VCaP (cell line): ENCODE data around the gene CDH6.

Experiments used
- H3K27ac ChIP-seq: fragments of 450-650 bp; 2 replicates; pipeline ENCODE4 v1.5.1; 2017
- TF ChIP-seq, protein P1 (sequence below): fragments of 450-650 bp; conservative IDR thresholded peaks from 2 replicates; pipeline ENCODE4 v1.5.1; 2017; ENCODE audit warnings: mild to moderate bottlenecking, moderate library complexity

CDH6 gene

DNA sequence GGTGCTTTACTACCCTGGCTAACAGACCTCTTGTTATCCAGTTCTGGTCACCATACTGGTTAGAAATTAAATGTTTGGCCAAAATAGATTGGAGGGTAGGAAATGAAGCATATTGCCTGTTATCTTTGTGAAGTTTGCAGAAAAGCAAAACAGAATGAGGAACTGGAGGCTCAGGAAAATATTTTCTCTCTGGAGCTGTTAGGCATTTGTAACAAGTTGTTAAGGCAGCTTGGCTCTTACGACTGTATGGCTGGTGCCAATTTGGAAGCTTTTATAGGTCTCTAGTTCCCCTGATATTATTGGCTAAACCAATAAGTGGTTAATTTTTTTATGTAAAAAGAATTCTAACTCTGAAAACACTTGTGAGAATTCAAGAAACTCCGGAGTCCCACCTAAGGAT, 35.8 kb downstream of the CDH6 start:
- TF ChIP-seq, protein P1, sequence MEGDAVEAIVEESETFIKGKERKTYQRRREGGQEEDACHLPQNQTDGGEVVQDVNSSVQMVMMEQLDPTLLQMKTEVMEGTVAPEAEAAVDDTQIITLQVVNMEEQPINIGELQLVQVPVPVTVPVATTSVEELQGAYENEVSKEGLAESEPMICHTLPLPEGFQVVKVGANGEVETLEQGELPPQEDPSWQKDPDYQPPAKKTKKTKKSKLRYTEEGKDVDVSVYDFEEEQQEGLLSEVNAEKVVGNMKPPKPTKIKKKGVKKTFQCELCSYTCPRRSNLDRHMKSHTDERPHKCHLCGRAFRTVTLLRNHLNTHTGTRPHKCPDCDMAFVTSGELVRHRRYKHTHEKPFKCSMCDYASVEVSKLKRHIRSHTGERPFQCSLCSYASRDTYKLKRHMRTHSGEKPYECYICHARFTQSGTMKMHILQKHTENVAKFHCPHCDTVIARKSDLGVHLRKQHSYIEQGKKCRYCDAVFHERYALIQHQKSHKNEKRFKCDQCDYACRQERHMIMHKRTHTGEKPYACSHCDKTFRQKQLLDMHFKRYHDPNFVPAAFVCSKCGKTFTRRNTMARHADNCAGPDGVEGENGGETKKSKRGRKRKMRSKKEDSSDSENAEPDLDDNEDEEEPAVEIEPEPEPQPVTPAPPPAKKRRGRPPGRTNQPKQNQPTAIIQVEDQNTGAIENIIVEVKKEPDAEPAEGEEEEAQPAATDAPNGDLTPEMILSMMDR: no peak
- no peak overlapping the region for H3K27ac ChIP-seq

DNA sequence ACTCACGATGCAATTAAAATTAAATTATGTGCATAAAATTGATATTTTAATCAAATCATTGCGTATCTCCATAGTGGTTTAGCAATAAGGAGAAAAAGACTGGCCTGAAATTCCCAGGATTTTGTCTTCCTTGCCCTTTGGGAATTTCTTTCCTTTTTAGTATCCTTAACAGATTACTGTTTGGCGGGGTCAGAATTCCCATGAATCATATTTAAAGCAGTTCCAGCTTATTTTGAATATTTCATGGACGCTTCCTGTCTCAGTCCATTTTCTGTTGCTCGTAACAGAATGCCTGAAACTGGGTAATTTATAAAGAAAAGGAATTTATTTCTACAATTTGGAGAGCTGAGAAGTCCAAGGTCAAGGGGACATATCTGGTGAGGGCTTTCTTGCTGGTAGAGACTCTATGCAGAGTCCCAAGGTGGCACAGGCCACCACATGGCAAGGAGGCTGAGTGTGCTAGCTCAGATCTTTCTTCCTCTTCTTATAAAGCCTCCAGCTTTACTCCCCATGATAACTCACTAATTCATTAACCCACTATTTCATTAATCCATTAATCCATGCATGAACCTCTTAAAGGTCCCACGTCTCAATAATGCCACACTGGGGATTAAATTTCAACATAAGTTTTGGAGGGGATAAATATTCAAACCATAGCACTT, 37.8 kb downstream of the CDH6 start:
- no peak overlapping the region for H3K27ac ChIP-seq

DNA sequence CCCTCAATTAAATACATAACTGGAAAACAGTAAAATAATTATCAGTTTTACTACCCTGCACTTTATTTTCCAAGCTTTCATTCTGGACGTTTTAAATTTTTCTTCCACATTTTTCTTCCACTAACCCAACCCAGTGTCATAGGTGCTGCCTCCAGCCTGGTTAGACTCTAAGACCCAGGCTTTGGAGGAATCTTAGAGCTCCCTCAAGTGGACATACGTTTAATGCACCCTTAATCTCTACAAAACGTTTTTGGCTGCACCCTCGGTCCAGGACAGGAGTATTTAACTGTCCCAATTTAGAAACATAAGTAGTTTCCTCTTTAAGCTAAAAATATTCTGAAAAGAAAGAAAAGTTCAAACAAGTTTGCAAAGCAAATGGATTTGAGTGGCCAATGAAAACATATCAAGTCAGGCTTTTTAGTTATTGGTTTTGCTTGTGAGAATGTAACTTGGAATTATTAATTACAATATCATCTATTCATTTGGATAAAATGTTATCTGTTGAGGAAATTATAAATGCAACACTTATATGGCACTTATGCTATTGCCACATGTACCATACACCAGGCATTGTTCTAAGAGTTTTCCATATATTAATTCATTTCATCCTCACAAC, 38.9 kb downstream of the CDH6 start:
- no peak overlapping the region for H3K27ac ChIP-seq

More for the DNA sequence above, 37.8 kb downstream of the CDH6 start:
- TF ChIP-seq, protein P1: no peak

DNA sequence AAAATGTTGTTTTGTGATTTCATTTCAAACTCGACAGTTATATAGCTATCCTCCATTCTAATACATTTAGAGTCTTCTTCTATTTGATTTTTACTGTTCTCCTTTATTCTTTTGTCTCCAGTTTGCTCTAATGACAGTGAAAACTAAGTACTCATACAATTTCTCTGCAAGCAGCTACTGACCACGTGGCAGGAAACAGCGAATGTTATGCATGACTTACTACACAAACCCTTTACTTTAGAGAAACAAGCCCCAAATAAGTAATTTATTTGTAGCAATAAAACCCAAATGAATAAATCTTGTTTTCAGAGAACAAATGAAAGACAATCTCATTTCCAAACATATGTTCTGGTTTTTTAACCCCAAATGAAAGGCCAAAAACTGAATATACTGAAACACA, 41.9 kb downstream of the CDH6 start:
- no peak overlapping the region for H3K27ac ChIP-seq
- TF ChIP-seq, protein P1: no peak

More for the DNA sequence above, 38.9 kb downstream of the CDH6 start:
- TF ChIP-seq, protein P1: peak; percentile 90

DNA sequence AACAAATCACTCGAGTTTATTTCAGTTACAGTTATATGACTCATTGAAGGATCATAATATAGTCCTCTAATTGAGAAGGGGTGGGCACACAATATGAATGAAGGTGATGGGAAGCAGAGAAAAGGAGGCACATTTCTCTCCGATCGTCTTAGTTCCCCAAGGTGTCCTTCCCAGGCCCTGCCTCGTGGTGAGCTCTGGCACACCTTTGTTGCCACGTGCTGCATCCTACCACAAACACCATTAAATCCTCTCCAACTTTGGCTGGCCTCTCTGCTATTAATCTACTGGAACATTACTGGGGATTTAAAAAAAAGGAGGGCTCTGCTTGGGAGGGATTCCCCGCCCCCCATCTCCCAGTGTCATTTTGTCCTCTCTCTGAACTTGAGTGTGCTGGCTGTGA, 42.9 kb downstream of the CDH6 start:
- TF ChIP-seq, protein P1: no peak
- no peak overlapping the region for H3K27ac ChIP-seq

DNA sequence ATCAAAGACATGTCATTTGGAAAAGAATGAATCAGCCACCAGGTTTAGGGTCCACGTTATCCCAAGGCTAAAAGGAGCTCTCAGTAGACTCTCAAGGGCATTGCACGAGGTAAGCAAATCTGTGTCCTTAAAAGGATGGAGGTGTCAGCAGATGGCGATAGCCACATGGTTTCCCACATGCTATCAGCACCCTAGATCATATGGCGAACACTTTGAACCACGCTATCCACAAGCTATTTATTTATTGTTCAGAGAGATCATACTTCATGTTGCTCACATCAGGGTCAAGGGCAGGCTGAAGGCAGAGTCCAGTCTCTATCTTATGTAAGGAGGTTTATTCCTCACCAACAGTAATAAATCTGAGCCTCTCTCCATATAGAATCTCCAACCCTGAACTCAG, 43.7 kb downstream of the CDH6 start:
- TF ChIP-seq, protein P1: 0 out of 2 replicates have a peak, but pooled peaks have one; percentile 19
- H3K27ac ChIP-seq: no peak overlapping the region

DNA sequence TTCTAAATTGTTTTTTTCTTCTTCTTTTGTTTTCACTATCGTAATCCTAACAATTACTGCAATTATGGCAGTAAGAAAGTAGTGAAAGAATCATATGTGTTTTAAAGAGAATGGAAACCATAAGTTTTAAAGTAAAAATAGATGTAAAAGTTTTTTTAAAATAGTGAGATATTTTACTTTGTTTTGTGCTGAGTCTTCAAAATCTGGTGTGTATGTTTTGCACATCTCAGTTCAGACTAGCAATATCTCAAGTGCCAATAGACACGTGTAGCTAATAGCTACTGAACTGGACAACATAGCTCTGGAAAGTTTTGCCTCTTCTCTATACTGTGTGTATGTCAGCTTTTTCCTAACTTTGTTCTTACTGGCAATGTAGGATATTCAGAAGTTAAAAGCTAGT, 45.0 kb downstream of the CDH6 start:
- TF ChIP-seq, protein P1: no peak
- no peak overlapping the region for H3K27ac ChIP-seq
